GM18517 (cell line): ENCODE measurements around the gene MAN1A1.
A peak's percentile ranks its signal among the peaks of the same experiment; 100 is the strongest.

ENCODE experiments used
- ATAC-seq: cut with Tn5 transposase; IDR thresholded peaks from one replicate; pipeline ENCODE4 v1.9.1; 2021; ENCODE audit warnings: mild to moderate bottlenecking, moderate library complexity; ENCODE audit not compliant: unreplicated experiment

The MAN1A1 gene

GRCh38 chr6:119241111-119241465 lies 108.5 kb downstream of the MAN1A1 start:
- ATAC-seq: no peak

GRCh38 chr6:119240257-119241110 lies 109.1 kb downstream of the MAN1A1 start:
- ATAC-seq: no peak

GRCh38 chr6:119237177-119237715 lies 112.3 kb downstream of the MAN1A1 start:
- no peak for ATAC-seq

- ATAC-seq: no peak
These were observed 114.6 kb downstream of the MAN1A1 start for GRCh38 chr6:119234941-119235340.

GRCh38 chr6:119234457-119234856 lies 115.1 kb downstream of the MAN1A1 start:
- no peak for ATAC-seq

- no peak for ATAC-seq
These were observed 116.1 kb downstream of the MAN1A1 start for GRCh38 chr6:119233312-119233984.

- ATAC-seq: no peak
These were observed 118.2 kb downstream of the MAN1A1 start for GRCh38 chr6:119231394-119231793.

- no peak for ATAC-seq
These were observed 119.4 kb downstream of the MAN1A1 start for GRCh38 chr6:119230160-119230559.

GRCh38 chr6:119227377-119227776 lies 122.2 kb downstream of the MAN1A1 start:
- ATAC-seq: no peak

GRCh38 chr6:119226089-119226488 lies 123.5 kb downstream of the MAN1A1 start:
- no peak for ATAC-seq

GRCh38 chr6:119224095-119224701 lies 125.4 kb downstream of the MAN1A1 start:
- no peak for ATAC-seq

GRCh38 chr6:119220452-119220851 lies 129.1 kb downstream of the MAN1A1 start:
- ATAC-seq: no peak

GRCh38 chr6:119218548-119218947 lies 131.0 kb downstream of the MAN1A1 start:
- no peak for ATAC-seq

- no peak for ATAC-seq
These were observed 133.5 kb downstream of the MAN1A1 start for GRCh38 chr6:119215885-119216590.

GRCh38 chr6:119215309-119215708 lies 134.3 kb downstream of the MAN1A1 start:
- no peak for ATAC-seq

GRCh38 chr6:119210596-119210995 lies 139.0 kb downstream of the MAN1A1 start:
- ATAC-seq: no peak

- ATAC-seq: peak; percentile 48
These were observed 139.9 kb downstream of the MAN1A1 start for GRCh38 chr6:119209452-119210205.

GRCh38 chr6:119207971-119208725 lies 141.4 kb downstream of the MAN1A1 start:
- no peak for ATAC-seq

- no peak for ATAC-seq
These were observed 142.2 kb downstream of the MAN1A1 start for GRCh38 chr6:119207327-119207726.
